ENCODE results near the gene AP5B1. TPM values are rescaled to one million over a fixed set of nuclear protein-coding genes. Genes with fewer than 3 reads are reported as not detected.
"Not testable (repeated sequence)": the region's sequence is repeated elsewhere in the genome, so short reads cannot be mapped to it uniquely, and the experiment has no call there.

The AP5B1 gene
- total RNA-seq, 1 donor from 2014 or later: 3.6 TPM

- no peaks in the 10 kb centered on the region for H3K9me3 ChIP-seq (ENCODE audit: low read depth)
- no peaks in the 10 kb centered on the region for H3K36me3 ChIP-seq
- no peaks in the 10 kb centered on the region for H3K4me1 ChIP-seq
- H4K20me1 ChIP-seq (ENCODE audit: low read depth): no peaks in the 10 kb centered on the region
- no peaks in the 10 kb centered on the region for H3K27me3 ChIP-seq
- H3K4me3 ChIP-seq: no peak overlapping the region
- no peaks in the 10 kb centered on the region for H3K9me3 Mint-ChIP-seq
- no peak overlapping the region for H3K4me2 ChIP-seq
- no peak overlapping the region for H3K27ac ChIP-seq
- H3K36me3 Mint-ChIP-seq: peaks cover 5% of the 10 kb centered on the region
- H3K4me1 Mint-ChIP-seq: no peaks in the 10 kb centered on the region
- TF ChIP-seq EZH2phosphoT487 (IDR thresholded peaks at IDR 0.05) (no peak), CTCF (IDR thresholded peaks at IDR 0.05) (no peak), EZH2 (IDR thresholded peaks at IDR 0.05) (no peak)
- DNase-seq (ENCODE audit: low spot score): no peak
- H3K4me3 Mint-ChIP-seq: no peak overlapping the region
- H3K27me3 Mint-ChIP-seq (ENCODE audit: insufficient read depth, low read depth): peaks cover 3% of the 10 kb centered on the region
- no peak overlapping the region for H3K27ac Mint-ChIP-seq
- H2AFZ ChIP-seq (replicated peaks): no peak overlapping the region
- H3K79me2 ChIP-seq (ENCODE audit: low read depth): no peaks in the 10 kb centered on the region
- H3F3A ChIP-seq (ENCODE audit: low read depth): no peaks in the 10 kb centered on the region
- H3K9ac ChIP-seq: no peak overlapping the region
These were observed 9.7 kb downstream of the AP5B1 start for GRCh38 chr11:65770951-65771567.

DNA sequence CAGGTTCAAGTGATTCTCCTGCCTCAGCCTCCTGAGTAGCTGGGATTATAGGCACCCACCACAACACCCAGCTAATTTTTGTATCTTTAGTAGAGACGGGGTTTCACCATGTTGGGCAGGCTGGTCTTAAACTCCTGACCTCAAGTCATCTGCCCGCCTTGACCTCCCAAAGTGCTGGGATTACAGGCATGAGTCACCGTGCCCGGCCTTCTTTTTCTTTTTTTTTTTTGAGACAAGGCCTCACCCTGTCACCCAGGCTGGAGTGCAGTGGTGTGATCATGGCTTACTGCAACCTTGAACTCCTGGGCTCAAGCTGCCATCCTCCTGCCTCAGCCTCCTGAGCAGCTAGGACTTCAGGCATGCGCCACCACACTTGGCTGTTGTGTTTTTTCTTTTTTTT lies 13.0 kb downstream of the AP5B1 start:
- H3K79me2 ChIP-seq (ENCODE audit: low read depth); H2AFZ ChIP-seq (replicated peaks); DNase-seq (ENCODE audit: low spot score); H3K9ac ChIP-seq; H3K9me3 ChIP-seq (ENCODE audit: low read depth); H3K4me2 ChIP-seq; H3F3A ChIP-seq (ENCODE audit: low read depth); H3K27ac Mint-ChIP-seq; H3K36me3 ChIP-seq; H3K27me3 Mint-ChIP-seq (ENCODE audit: insufficient read depth, low read depth); H3K4me1 Mint-ChIP-seq; H3K4me1 ChIP-seq; H3K9me3 Mint-ChIP-seq; H4K20me1 ChIP-seq (ENCODE audit: low read depth); H3K27me3 ChIP-seq; H3K4me3 ChIP-seq; H3K4me3 Mint-ChIP-seq; H3K36me3 Mint-ChIP-seq; H3K27ac ChIP-seq: not testable (repeated sequence)

DNA sequence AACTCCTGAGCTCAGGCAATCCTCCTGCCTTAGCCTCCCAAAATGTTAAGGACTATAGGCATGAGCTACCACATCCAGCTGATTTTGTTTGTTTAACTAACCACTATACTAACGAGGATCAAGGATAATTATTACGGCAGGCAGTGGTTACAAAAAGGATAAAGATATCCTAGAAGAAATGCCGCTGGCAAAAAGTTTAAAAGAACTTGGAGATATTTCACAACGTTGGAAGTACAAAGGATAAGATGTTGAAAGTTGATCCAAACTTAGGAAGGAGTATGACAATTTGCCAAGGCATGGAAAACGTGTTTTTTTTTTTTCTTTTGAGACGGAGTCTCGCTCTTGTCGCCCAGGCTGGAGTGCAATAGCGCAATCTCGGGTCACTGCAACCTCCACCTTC lies 13.4 kb downstream of the AP5B1 start:
- Histone ChIP-seq H3K36me3 (no peaks in the 10 kb centered on the region), H3K9me3 (ENCODE audit: low read depth) (no peaks in the 10 kb centered on the region), H3K27me3 (no peaks in the 10 kb centered on the region), H3K79me2 (ENCODE audit: low read depth) (no peaks in the 10 kb centered on the region), H3K27ac (no peak overlapping the region), H3K9ac (no peak overlapping the region), H3F3A (ENCODE audit: low read depth) (no peaks in the 10 kb centered on the region), H3K4me1 (no peaks in the 10 kb centered on the region), H3K4me2 (no peak overlapping the region), H2AFZ (replicated peaks) (no peak overlapping the region), H4K20me1 (ENCODE audit: low read depth) (no peaks in the 10 kb centered on the region), H3K4me3 (no peak overlapping the region)
- DNase-seq (ENCODE audit: low spot score): no peak
- TF ChIP-seq EZH2phosphoT487 (IDR thresholded peaks at IDR 0.05): no peak
- TF ChIP-seq EZH2 (IDR thresholded peaks at IDR 0.05): no peak
- no peak for TF ChIP-seq CTCF (IDR thresholded peaks at IDR 0.05)
- Mint-ChIP-seq H3K4me3 (no peak overlapping the region), H3K36me3 (no peaks in the 10 kb centered on the region), H3K4me1 (no peaks in the 10 kb centered on the region), H3K27ac (no peak overlapping the region), H3K9me3 (peaks cover 3% of the 10 kb centered on the region), H3K27me3 (ENCODE audit: insufficient read depth, low read depth) (peaks cover 5% of the 10 kb centered on the region)

GRCh38 chr11:65766535-65766934 lies 14.2 kb downstream of the AP5B1 start:
- H3K4me2 ChIP-seq: no peak overlapping the region
- H3K4me1 ChIP-seq: no peaks in the 10 kb centered on the region
- H3F3A ChIP-seq (ENCODE audit: low read depth): no peaks in the 10 kb centered on the region
- Mint-ChIP-seq H3K27ac (no peak overlapping the region), H3K4me1 (no peaks in the 10 kb centered on the region), H3K36me3 (no peaks in the 10 kb centered on the region), H3K27me3 (ENCODE audit: insufficient read depth, low read depth) (peaks cover 5% of the 10 kb centered on the region), H3K9me3 (peaks cover 4% of the 10 kb centered on the region), H3K4me3 (no peak overlapping the region)
- no peaks in the 10 kb centered on the region for H3K27me3 ChIP-seq
- H3K9me3 ChIP-seq (ENCODE audit: low read depth): no peaks in the 10 kb centered on the region
- H3K27ac ChIP-seq: no peak overlapping the region
- no peaks in the 10 kb centered on the region for H3K79me2 ChIP-seq (ENCODE audit: low read depth)
- H2AFZ ChIP-seq (replicated peaks): no peak overlapping the region
- DNase-seq (ENCODE audit: low spot score): no peak
- no peak for TF ChIP-seq EZH2 (IDR thresholded peaks at IDR 0.05)
- TF ChIP-seq CTCF (IDR thresholded peaks at IDR 0.05): no peak
- no peak for TF ChIP-seq EZH2phosphoT487 (IDR thresholded peaks at IDR 0.05)
- no peak overlapping the region for H3K4me3 ChIP-seq
- no peak overlapping the region for H3K9ac ChIP-seq
- no peaks in the 10 kb centered on the region for H4K20me1 ChIP-seq (ENCODE audit: low read depth)
- H3K36me3 ChIP-seq: no peaks in the 10 kb centered on the region
